ENCODE measurements around the gene ASB13. TPM values are rescaled to one million over a fixed set of nuclear protein-coding genes. Genes with fewer than 3 reads are reported as not detected.

ASB13 gene
- total and polyA plus RNA-seq, 2 experiments from 2014 or later, result 11.6 to 20.2 TPM

GRCh38 chr10:5623081-5623748, 43.2 kb downstream of the ASB13 start:
- DNase-seq (ENCODE audit: low spot score) (peak; percentile 96), ATAC-seq (peak; percentile 97)
- Histone ChIP-seq H3K4me1 (ENCODE audit: insufficient read depth) (no peaks in the 10 kb centered on the region), H4K20me1 (replicated peaks; ENCODE audit: insufficient read depth) (no peaks in the 10 kb centered on the region), H2AFZ (peak overlapping the region; percentile 99), H3K9me2 (ENCODE audit: insufficient read depth) (no peaks in the 10 kb centered on the region), H3K27ac (ENCODE audit: low read depth) (no peak overlapping the region), H3K4me3 (no peak overlapping the region), H3K4me2 (no peak overlapping the region), H3F3A (replicated peaks; ENCODE audit: low read depth) (no peaks in the 10 kb centered on the region), H3K27me3 (ENCODE audit: insufficient read depth) (no peaks in the 10 kb centered on the region), H3K79me2 (replicated peaks; ENCODE audit: insufficient read depth) (no peaks in the 10 kb centered on the region), H3K36me3 (ENCODE audit: insufficient read depth) (no peaks in the 10 kb centered on the region)
- Mint-ChIP-seq H3K4me1 (peaks cover 6% of the 10 kb centered on the region; the same call in 2 of the 3 replicates), H3K27ac (no peak overlapping the region), H3K4me3 (no peak overlapping the region), H3K36me3 (ENCODE audit: low read depth) (no peaks in the 10 kb centered on the region), H3K9me3 (no peaks in the 10 kb centered on the region), H3K27me3 (ENCODE audit: insufficient read depth, low read depth, poor library complexity) (peaks cover 5% of the 10 kb centered on the region)
- TF ChIP-seq ZNF462 (CRISPR knock-in tag; IDR thresholded peaks at IDR 0.05) (no peak), CTCF (conservative IDR thresholded peaks at IDR 0.05; ENCODE audit: low read depth in 2 of 2) (peak; percentile 79 to 98)

All from GM23338 (cell line).